Fibroblast of lung (primary cell): ENCODE data around the gene TAF8. TPM values are rescaled to one million over a fixed set of nuclear protein-coding genes. Genes with fewer than 3 reads are reported as not detected.

Experiments
- DNase-seq, 2 donors: peaks; one replicate each; pipeline versions ENCODE4 v3.0.0 to v3.0.0-alpha.2; 2010; ENCODE audit warnings: low read depth in 2 of 2
- H2AFZ ChIP-seq: 2 replicates; pipeline ENCODE4 v1.5.1; 2012; ENCODE audit warnings: low read length, control low read depth, inconsistent platforms
- H3K27ac ChIP-seq: 2 replicates; pipeline ENCODE4 v1.5.1; 2011; ENCODE audit warnings: low read length, control low read depth; ENCODE audit not compliant: insufficient read depth
- H3K27me3 ChIP-seq: 2 replicates; pipeline ENCODE4 v1.5.1; 2011; ENCODE audit warnings: mild to moderate bottlenecking, low read length; ENCODE audit not compliant: control insufficient read depth, insufficient read depth
- H3K36me3 ChIP-seq: 2 replicates; pipeline ENCODE4 v1.5.1; 2011; ENCODE audit warnings: low read length; ENCODE audit not compliant: control insufficient read depth, insufficient read depth
- H3K4me1 ChIP-seq: 2 replicates; pipeline ENCODE4 v1.5.1; 2011; ENCODE audit warnings: low read length; ENCODE audit not compliant: control insufficient read depth, insufficient read depth; ENCODE audit errors: extremely low read depth
- H3K4me2 ChIP-seq: 2 replicates; pipeline ENCODE4 v1.5.1; 2011; ENCODE audit warnings: low read length, control low read depth; ENCODE audit not compliant: insufficient read depth; ENCODE audit errors: extremely low read depth
- H3K4me3 ChIP-seq, 4 experiments: fragments of 200-600 bp in 1 of 4; sonication (generic) in 1 of 4; replicated peaks in 1 of 4; 2 replicates each; pipeline ENCODE4 v1.5.1; 2011 to 2016; ENCODE audit warnings: low read length in 4 of 4, low read depth in 3 of 4, mild to moderate bottlenecking in 3 of 4, control low read depth in 2 of 4, inconsistent platforms in 1 of 4, mixed read lengths in 1 of 4; ENCODE audit not compliant: insufficient read depth in 1 of 4; ENCODE audit errors: control extremely low read depth in 1 of 4
- H3K79me2 ChIP-seq: 2 replicates; pipeline ENCODE4 v1.5.1; 2012; ENCODE audit warnings: mild to moderate bottlenecking, low read length, inconsistent platforms; ENCODE audit not compliant: control insufficient read depth, insufficient read depth
- H3K9ac ChIP-seq: 2 replicates; pipeline ENCODE4 v1.5.1; 2011; ENCODE audit warnings: mild to moderate bottlenecking, low read length, control low read depth; ENCODE audit not compliant: insufficient read depth
- H3K9me3 ChIP-seq: 2 replicates; pipeline ENCODE4 v1.5.1; 2012; ENCODE audit warnings: low read depth, low read length; ENCODE audit not compliant: control insufficient read depth, insufficient read depth
- H4K20me1 ChIP-seq: 2 replicates; pipeline ENCODE4 v1.5.1; 2011; ENCODE audit warnings: low read length; ENCODE audit not compliant: control insufficient read depth, insufficient read depth; ENCODE audit errors: extremely low read depth
- CTCF ChIP-seq, 2 donors: IDR thresholded peaks in 1 of 2; conservative IDR thresholded peaks in 1 of 2; 1 replicate in 1 of 2; 2 replicates in 1 of 2; pipeline ENCODE4 v1.5.1; 2011 to 2012; ENCODE audit warnings: low read length in 2 of 2, control low read depth in 1 of 2, inconsistent platforms in 1 of 2, low read depth in 1 of 2, mild to moderate bottlenecking in 1 of 2
- EZH2 ChIP-seq: IDR thresholded peaks from 2 replicates; pipeline ENCODE4 v1.5.1; 2012; ENCODE audit warnings: low read length, control low read depth, mild to moderate bottlenecking; ENCODE audit errors: missing control alignments
- polyA plus RNA-seq, 2 donors: library from polyadenylated mRNA; depleted of rRNA in 1 of 2; stranded (reverse) in 1 of 2; unstranded in 1 of 2; fragments of >200 nt; gene quantifications; 2 replicates each; pipeline ENCODE4 v1.2.1, GENCODE V29; 2011 to 2012; ENCODE audit warnings: missing spikeins in 1 of 2
- total RNA-seq: library from RNA; depleted of rRNA; stranded (reverse); fragments of >200 nt; gene quantifications from 2 replicates; pipeline ENCODE4 v1.2.1, GENCODE V29; 2014

TAF8 gene
- total and polyA plus RNA-seq, 2 donors (not counting 1 experiment from before 2014, with no cell fraction given), result 13.9 to 14.0 TPM

- Histone ChIP-seq H3K4me2 (peak overlapping the region; percentile 51), H3K4me3 (peak overlapping the region in 1 of 4 experiments; percentile 50), H3K4me1 (peaks cover 18% of the 10 kb centered on the region), H3K79me2 (no peaks in the 10 kb centered on the region), H3K9ac (no peak overlapping the region), H3K27me3 (no peaks in the 10 kb centered on the region), H2AFZ (no peak overlapping the region), H4K20me1 (no peaks in the 10 kb centered on the region), H3K27ac (peak overlapping the region; percentile 43), H3K36me3 (no peaks in the 10 kb centered on the region), H3K9me3 (no peaks in the 10 kb centered on the region)
- TF ChIP-seq EZH2 (no peak), CTCF (conservative IDR thresholded peaks at IDR 0.05 in 1 of 2, IDR thresholded peaks at IDR 0.05 in 1 of 2; ENCODE audit: low read depth in 1 of 2, low read length in 2 of 2) (no peak)
- no peak for DNase-seq
These were observed 53.4 kb downstream of the TAF8 start for GRCh38 chr6:42103753-42104094.

GRCh38 chr6:42104095-42104803 is 53.9 kb downstream of the TAF8 start:
- TF ChIP-seq EZH2, result no peak
- peak; percentile 64 to 77 for TF ChIP-seq CTCF (conservative IDR thresholded peaks at IDR 0.05 in 1 of 2, IDR thresholded peaks at IDR 0.05 in 1 of 2; ENCODE audit: low read depth in 1 of 2, low read length in 2 of 2)
- H3K4me2 ChIP-seq, result peak overlapping the region; percentile 51
- no peak overlapping the region for H2AFZ ChIP-seq
- no peak overlapping the region for H3K27ac ChIP-seq
- H3K36me3 ChIP-seq, result no peaks in the 10 kb centered on the region
- no peaks in the 10 kb centered on the region for H3K27me3 ChIP-seq
- H4K20me1 ChIP-seq, result no peaks in the 10 kb centered on the region
- DNase-seq, result peak; percentile 44 to 92
- peaks cover 17% of the 10 kb centered on the region for H3K4me1 ChIP-seq
- H3K9ac ChIP-seq, result peak overlapping the region; percentile 47
- H3K9me3 ChIP-seq, result no peaks in the 10 kb centered on the region
- peak overlapping the region in 2 of 4 experiments; percentile 14 to 50 for H3K4me3 ChIP-seq
- H3K79me2 ChIP-seq, result no peaks in the 10 kb centered on the region

- Histone ChIP-seq H3K79me2 (no peaks in the 10 kb centered on the region), H3K4me3 (peak overlapping the region in 1 of 4 experiments; percentile 50), H3K4me2 (no peak overlapping the region), H4K20me1 (no peaks in the 10 kb centered on the region), H3K27ac (no peak overlapping the region), H2AFZ (no peak overlapping the region), H3K36me3 (no peaks in the 10 kb centered on the region), H3K4me1 (peaks cover 12% of the 10 kb centered on the region), H3K27me3 (no peaks in the 10 kb centered on the region), H3K9ac (no peak overlapping the region), H3K9me3 (no peaks in the 10 kb centered on the region)
- TF ChIP-seq EZH2 (no peak), CTCF (conservative IDR thresholded peaks at IDR 0.05 in 1 of 2, IDR thresholded peaks at IDR 0.05 in 1 of 2; ENCODE audit: low read depth in 1 of 2, low read length in 2 of 2) (no peak)
- DNase-seq, result no peak
These were observed 54.4 kb downstream of the TAF8 start for GRCh38 chr6:42104804-42105125.
